ENCODE data around the gene TCP1.
A peak's percentile ranks its signal among the peaks of the same experiment; 100 is the strongest.
"Not testable (repeated sequence)": the region's sequence is repeated elsewhere in the genome, so short reads cannot be mapped to it uniquely, and the experiment has no call there.

The TCP1 gene

DNA sequence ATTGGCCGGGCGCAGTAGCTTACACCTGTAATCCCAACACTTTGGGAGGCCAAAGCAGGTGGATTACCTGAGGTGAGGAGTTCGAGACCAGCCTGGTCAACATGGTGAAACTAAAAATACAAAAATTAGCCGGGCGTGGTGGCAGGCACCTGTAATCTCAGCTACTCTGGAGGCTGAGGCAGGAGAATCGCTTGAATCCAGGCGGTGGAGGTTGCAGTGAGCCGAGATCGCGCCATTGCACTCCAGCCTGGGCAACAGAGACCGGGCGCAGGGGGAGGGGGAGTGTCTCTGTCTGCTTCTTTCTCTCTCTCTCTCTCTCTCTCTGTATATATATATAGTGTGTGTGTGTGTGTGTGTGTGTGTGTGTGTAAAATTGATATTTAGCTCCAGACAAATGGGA lies 56.9 kb downstream of the TCP1 start:
- not testable (repeated sequence) for DNase-seq

DNA sequence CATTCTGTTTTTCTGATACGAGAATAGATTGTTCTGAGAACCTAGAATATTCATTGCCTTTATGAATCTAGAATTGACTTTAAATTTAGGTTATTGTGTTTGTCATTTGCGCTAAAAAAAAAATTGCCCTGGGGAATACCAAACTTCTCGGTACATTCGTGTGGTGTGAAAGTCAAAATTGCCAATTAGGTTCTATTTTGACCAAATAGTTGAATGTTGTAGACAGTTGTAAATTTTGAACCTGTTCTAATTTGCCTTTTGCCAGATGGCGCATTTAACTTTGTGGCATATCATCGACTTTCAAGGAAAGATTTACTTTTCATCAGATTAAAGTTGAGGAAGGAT lies 59.1 kb downstream of the TCP1 start:
- DNase-seq = no peak

DNA sequence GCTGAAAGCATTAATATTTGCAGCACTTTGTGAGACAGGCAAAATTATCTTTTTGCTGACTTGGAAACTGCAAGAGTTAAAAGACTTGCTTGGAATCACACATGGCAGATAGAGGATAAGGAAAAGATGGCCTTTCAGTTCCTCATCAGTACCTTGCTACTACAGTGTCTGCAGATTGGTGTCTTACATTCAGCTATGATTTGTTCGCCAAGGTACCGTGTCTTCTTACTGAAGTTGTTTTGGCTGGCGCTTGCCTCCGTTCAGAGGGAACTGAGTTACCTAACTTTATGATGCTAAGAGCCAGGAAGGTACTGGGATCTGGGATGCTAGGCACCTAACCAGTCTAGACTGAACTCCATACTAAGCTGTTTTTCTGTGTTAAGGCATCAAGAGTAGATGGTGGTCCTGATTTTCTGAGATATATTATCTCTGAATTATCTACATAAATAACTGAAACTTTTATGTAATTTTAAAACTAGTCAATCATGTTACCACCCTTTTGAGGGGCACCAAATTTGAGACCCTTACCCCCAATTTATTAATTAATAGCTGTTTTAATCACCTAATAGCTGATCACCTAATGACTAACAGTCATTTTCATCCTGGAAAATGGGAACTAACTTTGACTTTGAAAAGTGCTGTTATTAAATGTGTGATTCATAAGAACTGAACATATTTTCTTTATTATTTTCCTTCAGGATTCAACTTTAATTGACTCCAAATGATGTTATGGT lies 59.6 kb downstream of the TCP1 start:
- no peak for DNase-seq

DNA sequence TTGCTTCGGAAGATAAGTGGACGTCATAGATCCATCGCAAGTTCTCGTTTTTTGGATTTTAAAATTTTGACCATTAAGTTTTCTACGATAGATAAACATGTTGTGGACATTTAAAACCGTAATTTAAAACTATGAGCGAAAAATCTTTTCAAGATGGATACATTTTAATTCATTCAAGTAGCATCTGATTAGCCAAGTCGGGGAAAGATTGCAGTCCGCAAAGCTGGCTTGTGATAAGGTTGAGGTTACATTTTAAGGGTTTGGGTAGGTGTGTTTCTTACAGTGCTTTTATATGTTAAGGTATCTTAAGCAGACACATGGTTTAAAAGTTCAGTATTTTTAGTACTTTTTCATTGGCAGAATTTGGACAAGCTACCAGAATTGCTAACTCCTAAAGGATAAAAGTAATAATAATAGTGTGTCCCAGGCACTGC lies 60.9 kb downstream of the TCP1 start:
- peak; percentile 25 for DNase-seq
